ENCODE data around the gene CLCN7. TPM values are rescaled to one million over a fixed set of nuclear protein-coding genes. Genes with fewer than 3 reads are reported as not detected.

Gene CLCN7
- total RNA-seq, 4 donors from 2014 or later, result 57.6 to 171 (median 95.0) TPM

DNA sequence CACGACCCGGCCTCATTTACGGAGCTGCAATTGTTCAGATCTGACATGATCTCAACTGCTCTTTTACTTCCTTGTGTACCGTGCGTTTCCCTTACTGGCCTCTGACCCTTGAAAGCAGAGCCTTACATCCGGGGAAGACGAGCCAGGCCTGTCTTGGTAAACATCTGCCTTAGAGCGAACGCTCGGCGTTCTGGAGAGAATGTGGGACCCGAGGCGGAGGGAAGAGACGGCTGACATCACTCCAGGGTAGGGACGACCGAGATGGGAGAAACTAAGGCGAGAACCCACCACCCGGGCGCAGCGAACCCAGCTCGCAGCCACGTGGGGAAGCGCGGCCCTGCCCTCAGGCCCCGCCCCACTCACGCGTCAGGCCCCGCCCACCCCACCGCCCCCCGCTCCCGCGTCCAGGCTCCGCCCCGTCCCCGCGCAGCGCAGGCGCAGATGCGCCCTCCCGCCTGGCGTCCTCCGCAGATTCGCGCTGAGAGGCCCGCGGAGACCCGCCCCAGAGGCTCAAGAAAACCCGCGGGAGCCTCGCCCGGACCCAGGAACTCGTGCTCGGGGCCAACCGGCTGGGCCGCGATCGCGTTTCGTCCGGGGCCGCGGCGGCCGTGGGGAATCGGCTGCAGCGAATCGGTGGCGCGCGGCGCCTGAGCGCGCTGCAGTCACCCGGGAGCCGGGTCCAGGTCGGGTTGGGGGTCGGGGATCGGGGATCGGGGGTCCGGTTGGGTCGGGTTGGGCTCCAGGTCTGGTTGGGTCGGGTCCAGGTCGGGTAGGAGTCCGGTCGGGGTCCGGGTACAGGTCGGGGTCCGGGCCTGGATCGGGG, 18.3 kb upstream of the CLCN7 start, which contains the start of gene TELO2:
Gene TELO2 (plus strand): TSS at position 438 of the 823 bp plus-strand sequence. CDS start 922 bp downstream, outside the sequence.
- Histone ChIP-seq H3K4me3 (peak within 1 kb of the TSS; percentile 64 to 84 (median 76)), H3K27me3 (no peaks in the 10 kb centered on the region), H3K9me3 (no peaks in the 10 kb centered on the region), H3K4me1 (peaks cover 5 to 21% (median 19%) of the 10 kb centered on the region in 4 donors), H3K36me3 (no peaks in the 10 kb centered on the region), H3K27ac (peak within 1 kb of the TSS; percentile 85 to 92 (median 88))
- 3% methylated on average over 34 of the region's 89 CpGs; no CpG with 5 or more reads in 1 of the 2 donors for WGBS, 2 donors (ENCODE audit: low coverage in 1 of 2)
- TF ChIP-seq POLR2A (IDR thresholded peaks at IDR 0.05), result peak; percentile 36
- TF ChIP-seq POLR2AphosphoS5 (IDR thresholded peaks at IDR 0.05), result peak in 2 of 3 donors; percentile 11 to 29
- TF ChIP-seq, protein P1, sequence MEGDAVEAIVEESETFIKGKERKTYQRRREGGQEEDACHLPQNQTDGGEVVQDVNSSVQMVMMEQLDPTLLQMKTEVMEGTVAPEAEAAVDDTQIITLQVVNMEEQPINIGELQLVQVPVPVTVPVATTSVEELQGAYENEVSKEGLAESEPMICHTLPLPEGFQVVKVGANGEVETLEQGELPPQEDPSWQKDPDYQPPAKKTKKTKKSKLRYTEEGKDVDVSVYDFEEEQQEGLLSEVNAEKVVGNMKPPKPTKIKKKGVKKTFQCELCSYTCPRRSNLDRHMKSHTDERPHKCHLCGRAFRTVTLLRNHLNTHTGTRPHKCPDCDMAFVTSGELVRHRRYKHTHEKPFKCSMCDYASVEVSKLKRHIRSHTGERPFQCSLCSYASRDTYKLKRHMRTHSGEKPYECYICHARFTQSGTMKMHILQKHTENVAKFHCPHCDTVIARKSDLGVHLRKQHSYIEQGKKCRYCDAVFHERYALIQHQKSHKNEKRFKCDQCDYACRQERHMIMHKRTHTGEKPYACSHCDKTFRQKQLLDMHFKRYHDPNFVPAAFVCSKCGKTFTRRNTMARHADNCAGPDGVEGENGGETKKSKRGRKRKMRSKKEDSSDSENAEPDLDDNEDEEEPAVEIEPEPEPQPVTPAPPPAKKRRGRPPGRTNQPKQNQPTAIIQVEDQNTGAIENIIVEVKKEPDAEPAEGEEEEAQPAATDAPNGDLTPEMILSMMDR (IDR thresholded peaks at IDR 0.05), result peak in 2 of 5 experiments; percentile 8 to 33
- TF ChIP-seq EP300 (IDR thresholded peaks at IDR 0.05; ENCODE audit: low read depth), result no peak
- peak; percentile 86 for DNase-seq
- in situ Hi-C loops (cut with MboI; ENCODE audit: low pct_ligation_motif_present in 1 of 4, low pct_unique_long_range_greater_than_20kb in 1 of 4, low sequenced_read_pairs in 3 of 4) (no loop called here), intact Hi-C loops (cut with DNase I; ENCODE audit: low total_unique reads) (no loop called here)

DNA sequence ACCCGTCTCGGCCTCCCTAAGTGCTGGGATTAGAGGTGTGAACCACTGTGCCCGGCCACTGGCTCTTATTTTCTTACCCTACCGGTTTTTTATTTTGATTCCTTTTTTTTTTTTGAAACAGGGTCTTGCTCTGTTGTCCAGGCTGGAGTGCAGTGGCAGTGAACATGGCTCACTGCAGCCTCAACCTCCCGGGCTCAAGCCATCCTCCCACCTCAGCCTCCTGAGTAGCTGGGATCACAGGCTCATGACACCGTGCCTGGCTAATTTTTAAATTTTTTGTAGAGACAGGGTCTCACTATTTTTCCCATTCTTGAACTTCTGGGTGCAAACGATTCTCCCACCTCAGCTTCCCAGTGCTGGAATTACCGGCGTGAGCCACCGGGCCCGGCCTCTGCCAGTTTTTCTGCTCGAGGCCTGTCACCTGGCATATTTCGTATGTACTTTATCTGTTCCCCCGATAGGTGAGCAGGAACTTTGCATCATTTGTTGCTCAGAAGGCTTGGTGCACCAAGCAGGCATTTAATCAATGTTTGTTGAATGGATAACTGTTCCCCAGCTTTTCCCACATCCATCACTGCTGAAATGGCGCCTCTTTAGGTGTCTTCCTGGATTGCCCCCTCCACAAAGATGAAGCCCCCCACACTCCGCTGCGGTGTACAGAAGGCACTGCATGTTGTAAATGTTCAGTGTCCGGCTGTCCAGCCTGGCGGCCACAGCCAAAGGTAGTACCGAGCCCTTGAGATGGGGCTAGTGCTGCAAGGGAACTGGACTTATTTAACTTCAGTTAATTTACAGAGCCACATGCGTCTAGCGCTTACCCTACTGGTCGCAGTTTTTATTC, 17.5 kb upstream of the CLCN7 start:
- no peak for DNase-seq
- Histone ChIP-seq H3K36me3 (no peaks in the 10 kb centered on the region), H3K27me3 (no peaks in the 10 kb centered on the region), H3K4me1 (peaks cover 5 to 21% (median 19%) of the 10 kb centered on the region in 4 donors), H3K27ac (peak overlapping the region; percentile 85 to 92 (median 88)), H3K4me3 (peak overlapping the region; percentile 35 to 84 (median 71)), H3K9me3 (no peaks in the 10 kb centered on the region)
- TF ChIP-seq, protein P1 (IDR thresholded peaks at IDR 0.05), result peak in 1 of 5 experiments; percentile 33
- no peak for TF ChIP-seq POLR2A (IDR thresholded peaks at IDR 0.05)
- in situ Hi-C loops (cut with MboI; ENCODE audit: low pct_ligation_motif_present in 1 of 4, low pct_unique_long_range_greater_than_20kb in 1 of 4, low sequenced_read_pairs in 3 of 4) (no loop called here), intact Hi-C loops (cut with DNase I; ENCODE audit: low total_unique reads) (no loop called here)
- WGBS, 2 donors (ENCODE audit: low coverage in 1 of 2), result 85 to 89% methylated on average over 15 to 23 of the region's 23 CpGs

DNA sequence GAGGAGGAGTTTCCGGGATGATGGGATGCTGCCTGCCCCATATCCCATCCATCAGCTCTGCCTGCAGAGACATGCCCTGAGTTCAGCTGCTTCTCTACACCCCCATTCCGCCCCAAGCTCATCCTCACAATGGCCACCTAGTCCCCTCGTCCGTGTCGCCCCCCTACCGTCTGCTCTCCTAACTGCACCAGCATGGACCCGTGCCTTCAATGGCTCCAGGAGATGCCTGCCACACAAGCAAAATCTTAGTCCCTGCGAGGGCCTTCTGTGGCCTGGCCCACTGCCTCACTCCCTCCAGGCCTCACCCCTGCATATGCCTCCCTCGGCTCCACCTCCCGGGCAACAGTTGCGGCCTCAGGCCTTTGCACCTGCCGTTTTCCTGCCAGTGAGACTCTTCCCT, 16.5 kb upstream of the CLCN7 start:
- TF ChIP-seq EP300 (IDR thresholded peaks at IDR 0.05; ENCODE audit: low read depth), result no peak
- no peak for DNase-seq
- 93% methylated on average over 12 of the region's 12 CpGs; no CpG with 5 or more reads in 1 of the 2 donors for WGBS, 2 donors (ENCODE audit: low coverage in 1 of 2)
- in situ Hi-C loops (cut with MboI; ENCODE audit: low pct_ligation_motif_present in 1 of 4, low pct_unique_long_range_greater_than_20kb in 1 of 4, low sequenced_read_pairs in 3 of 4) (no loop called here), intact Hi-C loops (cut with DNase I; ENCODE audit: low total_unique reads) (no loop called here)
- H3K27me3 ChIP-seq, result no peaks in the 10 kb centered on the region
- H3K27ac ChIP-seq, result no peak overlapping the region
- H3K4me3 ChIP-seq, result no peak overlapping the region
- H3K36me3 ChIP-seq, result no peaks in the 10 kb centered on the region
- peaks cover 5 to 21% (median 19%) of the 10 kb centered on the region in 4 donors for H3K4me1 ChIP-seq
- H3K9me3 ChIP-seq, result no peaks in the 10 kb centered on the region

GRCh38 chr16:1489077-1489476, 14.2 kb upstream of the CLCN7 start:
- Histone ChIP-seq H3K27me3 (peaks cover 8% of the 10 kb centered on the region), H3K4me1 (peaks cover 5 to 12% (median 10%) of the 10 kb centered on the region in 4 donors), H3K27ac (no peak overlapping the region), H3K9me3 (no peaks in the 10 kb centered on the region), H3K4me3 (no peak overlapping the region), H3K36me3 (no peaks in the 10 kb centered on the region)
- no peak for DNase-seq
- in situ Hi-C loops (cut with MboI; ENCODE audit: low pct_ligation_motif_present in 1 of 4, low pct_unique_long_range_greater_than_20kb in 1 of 4, low sequenced_read_pairs in 3 of 4) (no loop called here), intact Hi-C loops (cut with DNase I; ENCODE audit: low total_unique reads) (no loop called here)
- TF ChIP-seq EP300 (IDR thresholded peaks at IDR 0.05; ENCODE audit: low read depth) (no peak), POLR2A (IDR thresholded peaks at IDR 0.05) (no peak), POLR2AphosphoS5 (IDR thresholded peaks at IDR 0.05) (no peak)
- TF ChIP-seq, protein P1 (IDR thresholded peaks at IDR 0.05), result no peak
- 90 to 94% methylated on average over 2 to 12 of the region's 12 CpGs for WGBS, 2 donors (ENCODE audit: low coverage in 1 of 2)
